GM12801 (cell line): ENCODE data around the gene SLC35G3.

Experiments
- TF ChIP-seq, protein P1 (sequence below): IDR thresholded peaks from one replicate; pipeline ENCODE4 v1.5.1; 2011; ENCODE audit warnings: control low read depth; ENCODE audit not compliant: insufficient read length; ENCODE audit errors: extremely low read depth

Gene SLC35G3

DNA sequence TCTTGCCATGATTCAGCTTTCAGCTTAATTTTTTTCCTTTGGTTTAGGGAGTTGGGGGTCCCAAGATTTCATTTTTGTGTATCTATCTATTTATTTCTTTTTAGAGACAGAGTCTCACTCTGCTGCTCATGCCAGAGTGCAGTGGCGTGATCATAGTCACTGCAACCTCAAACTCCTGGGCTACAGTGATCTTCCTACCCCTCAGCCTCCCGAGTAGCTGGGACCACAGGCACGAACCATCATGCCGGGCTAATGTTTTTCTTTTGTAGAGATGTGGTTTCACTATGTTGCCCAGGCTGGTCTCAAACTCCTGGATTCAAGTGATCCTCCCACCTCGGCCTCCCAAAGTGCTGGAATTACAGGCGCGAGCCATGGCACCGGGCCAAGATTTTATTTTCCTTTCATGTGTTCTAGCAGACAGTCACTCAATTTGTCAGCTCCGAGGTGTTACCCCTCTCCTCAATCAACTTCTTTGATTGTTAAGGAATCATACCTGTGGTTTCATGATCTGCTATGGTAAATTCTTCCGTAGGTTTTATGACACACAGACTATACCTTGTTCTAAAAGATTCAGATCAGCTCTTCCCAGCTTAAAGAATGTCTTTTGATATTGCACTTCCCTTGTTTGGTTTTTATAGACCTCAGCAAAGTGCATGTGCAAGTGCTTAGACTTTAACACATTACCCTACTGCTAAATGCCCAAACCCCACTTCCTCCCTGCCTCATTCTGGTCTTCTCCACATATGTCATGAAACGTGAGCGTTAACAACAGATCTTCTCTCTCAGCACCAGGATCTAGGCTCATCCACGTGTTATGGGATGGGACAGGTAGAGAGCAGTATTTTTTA is 33.6 kb downstream of the SLC35G3 start:
- TF ChIP-seq, protein P1, sequence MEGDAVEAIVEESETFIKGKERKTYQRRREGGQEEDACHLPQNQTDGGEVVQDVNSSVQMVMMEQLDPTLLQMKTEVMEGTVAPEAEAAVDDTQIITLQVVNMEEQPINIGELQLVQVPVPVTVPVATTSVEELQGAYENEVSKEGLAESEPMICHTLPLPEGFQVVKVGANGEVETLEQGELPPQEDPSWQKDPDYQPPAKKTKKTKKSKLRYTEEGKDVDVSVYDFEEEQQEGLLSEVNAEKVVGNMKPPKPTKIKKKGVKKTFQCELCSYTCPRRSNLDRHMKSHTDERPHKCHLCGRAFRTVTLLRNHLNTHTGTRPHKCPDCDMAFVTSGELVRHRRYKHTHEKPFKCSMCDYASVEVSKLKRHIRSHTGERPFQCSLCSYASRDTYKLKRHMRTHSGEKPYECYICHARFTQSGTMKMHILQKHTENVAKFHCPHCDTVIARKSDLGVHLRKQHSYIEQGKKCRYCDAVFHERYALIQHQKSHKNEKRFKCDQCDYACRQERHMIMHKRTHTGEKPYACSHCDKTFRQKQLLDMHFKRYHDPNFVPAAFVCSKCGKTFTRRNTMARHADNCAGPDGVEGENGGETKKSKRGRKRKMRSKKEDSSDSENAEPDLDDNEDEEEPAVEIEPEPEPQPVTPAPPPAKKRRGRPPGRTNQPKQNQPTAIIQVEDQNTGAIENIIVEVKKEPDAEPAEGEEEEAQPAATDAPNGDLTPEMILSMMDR: no peak

DNA sequence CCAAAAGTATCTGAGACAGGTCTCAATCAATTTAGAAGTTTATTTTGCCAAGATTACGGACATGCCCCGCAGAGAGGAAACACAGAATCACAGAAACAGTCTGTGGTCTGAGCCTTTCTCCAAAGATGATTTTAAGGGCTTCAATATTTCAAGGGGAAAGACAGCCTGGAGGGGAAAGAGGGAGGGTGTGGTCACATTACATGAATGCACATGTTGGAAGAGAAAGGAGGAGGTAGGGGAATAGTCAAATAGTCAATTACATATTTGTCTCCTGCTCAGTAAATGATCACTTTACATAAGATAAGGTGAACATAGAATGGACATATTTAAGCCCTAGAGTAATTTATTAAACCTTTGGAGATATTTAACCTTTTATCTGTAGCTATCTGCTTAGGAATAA is 34.3 kb downstream of the SLC35G3 start:
- TF ChIP-seq, protein P1: no peak

DNA sequence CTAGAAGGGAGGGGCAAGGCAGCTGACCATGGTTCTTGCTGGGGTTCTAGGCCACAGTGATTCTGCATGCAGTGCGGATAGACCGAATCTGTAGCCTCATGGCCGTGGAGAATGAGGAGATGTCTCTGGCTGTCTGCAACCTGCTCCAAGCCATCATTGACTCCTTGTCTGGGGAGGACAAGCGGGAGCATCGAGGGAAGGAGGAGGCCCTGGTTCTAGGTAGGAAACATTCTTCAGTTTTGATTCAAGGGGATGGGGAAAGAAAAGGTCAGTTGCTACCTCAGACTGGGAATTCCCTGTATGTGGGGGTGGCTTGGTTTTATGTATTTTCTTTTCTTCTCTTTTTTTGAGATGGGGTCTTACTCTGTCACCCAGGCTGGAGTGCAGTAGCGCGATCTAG is 38.9 kb downstream of the SLC35G3 start:
- TF ChIP-seq, protein P1: no peak

DNA sequence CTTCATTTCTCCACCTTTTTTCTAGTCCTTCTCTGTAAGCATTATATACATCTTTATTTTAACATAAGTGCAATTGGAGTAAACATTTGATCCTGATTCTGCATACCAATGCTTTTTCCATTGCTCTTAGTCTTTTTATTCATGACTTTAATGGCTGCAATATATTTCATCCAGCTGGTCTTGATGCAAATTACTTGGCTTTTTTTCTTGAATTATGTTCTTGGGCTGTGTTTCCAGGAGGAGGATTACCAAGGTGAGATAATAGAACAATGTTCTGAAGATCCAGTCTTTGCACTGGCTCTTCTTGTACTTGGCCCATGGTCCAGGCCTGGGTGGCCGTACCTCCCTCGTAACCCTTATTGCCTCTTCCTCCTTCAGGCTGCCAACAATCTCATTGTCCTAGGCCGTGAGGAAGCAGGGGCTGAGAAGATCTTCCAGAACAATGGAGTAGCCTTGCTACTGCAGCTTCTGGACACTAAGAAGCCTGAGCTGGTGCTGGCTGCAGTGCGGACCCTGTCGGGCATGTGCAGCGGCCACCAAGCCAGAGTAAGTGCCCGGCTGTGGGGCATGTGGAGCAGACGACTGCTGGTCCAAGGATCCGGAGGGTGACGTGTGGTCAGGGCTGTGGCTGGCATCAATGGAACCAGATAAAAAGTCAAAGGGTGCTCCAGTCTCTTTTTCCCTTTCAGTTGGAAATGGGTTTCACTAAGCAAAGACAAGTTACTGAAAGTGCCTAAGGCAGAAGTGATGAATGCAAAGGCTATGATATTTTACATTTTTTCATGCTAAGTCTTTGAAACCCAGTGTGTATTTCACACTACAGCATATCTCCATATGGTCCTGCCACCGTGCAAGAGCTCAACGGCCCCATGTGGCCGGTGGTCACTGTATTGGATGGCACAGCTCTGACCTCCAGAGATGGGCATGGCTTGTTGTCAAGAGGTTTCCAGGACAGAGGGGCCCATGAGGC is 39.7 kb downstream of the SLC35G3 start:
- TF ChIP-seq, protein P1: no peak

DNA sequence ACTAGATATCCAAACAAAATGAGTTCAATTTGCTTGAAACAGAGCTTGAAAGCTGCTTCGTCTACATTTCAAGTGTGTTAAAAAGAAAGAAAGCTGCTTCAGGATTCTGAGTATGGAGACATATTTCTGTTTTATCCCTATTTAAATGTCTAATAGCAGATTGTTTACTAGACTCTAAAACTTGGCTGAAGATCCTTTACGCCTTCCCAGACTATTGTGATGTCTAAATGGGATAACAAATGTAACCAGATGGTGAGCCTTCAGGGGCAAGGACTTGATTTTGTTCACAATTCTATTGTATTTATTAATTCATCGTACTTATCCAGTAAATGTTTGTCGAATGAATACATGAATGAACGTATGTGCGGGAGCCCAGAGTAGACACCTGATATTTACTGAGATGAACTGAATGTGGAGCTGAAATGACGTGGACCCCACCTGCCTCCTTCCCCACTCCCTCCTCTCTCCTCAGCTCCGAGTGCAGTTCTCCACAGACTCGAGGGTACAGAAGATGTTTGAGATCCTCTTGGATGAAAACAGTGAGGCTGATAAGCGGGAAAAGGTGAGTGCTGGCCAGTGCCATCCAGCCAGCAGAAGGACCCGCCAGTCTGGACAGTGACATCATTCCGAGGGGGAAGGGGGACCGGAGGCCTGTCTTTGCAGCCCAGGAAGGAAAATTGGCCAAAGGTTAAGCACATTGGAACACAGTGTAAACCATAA is 41.6 kb downstream of the SLC35G3 start:
- TF ChIP-seq, protein P1: no peak

DNA sequence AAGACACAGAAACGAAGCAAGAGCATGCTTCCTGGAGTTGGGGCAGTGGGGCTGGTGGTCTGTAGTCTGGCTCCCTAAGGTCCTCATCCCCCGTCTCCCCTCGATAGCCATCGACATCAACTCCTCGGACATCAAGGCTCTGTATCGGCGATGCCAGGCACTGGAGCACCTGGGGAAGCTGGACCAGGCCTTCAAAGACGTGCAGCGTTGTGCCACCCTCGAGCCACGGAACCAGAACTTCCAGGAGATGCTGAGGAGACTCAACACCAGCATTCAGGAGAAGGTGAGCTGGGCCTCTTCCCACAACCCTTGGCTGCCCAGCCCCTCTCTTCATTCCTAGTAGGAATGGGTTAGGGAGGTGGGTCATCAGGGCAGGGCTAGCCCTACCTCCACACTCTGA is 44.3 kb downstream of the SLC35G3 start:
- TF ChIP-seq, protein P1: no peak

DNA sequence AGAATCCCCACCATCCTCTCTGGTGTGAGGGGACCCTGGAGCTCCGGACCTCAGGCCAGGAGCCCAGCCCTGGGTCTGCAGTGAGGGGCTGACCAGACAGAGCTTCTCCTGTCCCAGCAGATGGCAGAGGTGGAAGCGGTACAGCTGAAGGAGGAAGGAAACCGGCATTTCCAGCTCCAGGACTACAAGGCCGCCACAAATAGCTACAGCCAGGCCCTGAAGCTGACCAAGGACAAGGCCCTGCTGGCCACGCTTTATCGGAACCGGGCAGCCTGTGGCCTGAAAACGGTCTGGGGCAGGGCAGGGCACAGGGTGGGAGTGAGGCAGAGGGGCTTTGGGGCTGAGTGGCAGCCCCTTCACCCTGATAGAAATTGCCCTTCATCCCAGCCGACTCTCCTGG is 46.0 kb downstream of the SLC35G3 start:
- TF ChIP-seq, protein P1: no peak
